Measurements from ENCODE around the gene CP. TPM values are rescaled to one million over a fixed set of nuclear protein-coding genes. Genes with fewer than 3 reads are reported as not detected.

Gene CP
- total RNA-seq, 1 experiment from 2014 or later = 1.5 TPM

- TF ChIP-seq ATF3 (CRISPR knock-in tag; conservative IDR thresholded peaks at IDR 0.05) = no peak
- no peak for TF ChIP-seq ZNF263 (CRISPR knock-in tag; IDR thresholded peaks at IDR 0.05; ENCODE audit: low read depth)
- no peak for TF ChIP-seq TCF7 (CRISPR knock-in tag; IDR thresholded peaks at IDR 0.05; ENCODE audit: low read depth)
- no peak for TF ChIP-seq NR3C1 (CRISPR knock-in tag; conservative IDR thresholded peaks at IDR 0.05; ENCODE audit: low read depth)
- TF ChIP-seq TEAD4 (CRISPR knock-in tag; IDR thresholded peaks at IDR 0.05) = no peak
- no peak for TF ChIP-seq ZBTB43 (CRISPR knock-in tag; IDR thresholded peaks at IDR 0.05)
- no peak for TF ChIP-seq SOX15 (CRISPR knock-in tag; IDR thresholded peaks at IDR 0.05)
Measured at GRCh38 chr3:149177122-149177521, 44.5 kb downstream of the CP start (continued).

GRCh38 chr3:149174901-149175300 is 46.7 kb downstream of the CP start:
- Mint-ChIP-seq H3K4me3 (no peak overlapping the region), H3K27me3 (ENCODE audit: low read depth) (no peaks in the 10 kb centered on the region), H3K36me3 (peaks cover 79% of the 10 kb centered on the region), H3K9me3 (peaks cover 17% of the 10 kb centered on the region), H3K27ac (peak overlapping the region; percentile 47; the same call in 1 of the 2 replicates), H3K4me1 (peaks cover 3% of the 10 kb centered on the region; the same call in 1 of the 2 replicates)
- TF ChIP-seq SOX15 (CRISPR knock-in tag; IDR thresholded peaks at IDR 0.05) (no peak), ATF1 (CRISPR knock-in tag; IDR thresholded peaks at IDR 0.05) (no peak), ATF3 (CRISPR knock-in tag; conservative IDR thresholded peaks at IDR 0.05) (no peak), NFYB (CRISPR knock-in tag; conservative IDR thresholded peaks at IDR 0.05; ENCODE audit: low read depth) (no peak), E2F1 (CRISPR knock-in tag; IDR thresholded peaks at IDR 0.05) (no peak), ZNF219 (CRISPR knock-in tag; IDR thresholded peaks at IDR 0.05; ENCODE audit: borderline replicate concordance) (no peak), OVOL2 (CRISPR knock-in tag; IDR thresholded peaks at IDR 0.05; ENCODE audit: borderline replicate concordance) (no peak), ZNF423 (CRISPR knock-in tag; IDR thresholded peaks at IDR 0.05) (no peak), ZNF138 (CRISPR knock-in tag; conservative IDR thresholded peaks at IDR 0.05) (no peak), USF2 (CRISPR knock-in tag; IDR thresholded peaks at IDR 0.05) (no peak), ZBTB21 (CRISPR knock-in tag; IDR thresholded peaks at IDR 0.05; ENCODE audit: borderline replicate concordance) (no peak), HMGXB4 (CRISPR knock-in tag; IDR thresholded peaks at IDR 0.05) (no peak), TEAD4 (CRISPR knock-in tag; IDR thresholded peaks at IDR 0.05) (no peak), ZMAT4 (CRISPR knock-in tag; IDR thresholded peaks at IDR 0.05) (no peak), KAT7 (CRISPR knock-in tag; IDR thresholded peaks at IDR 0.05; ENCODE audit: borderline replicate concordance) (no peak)
- DNase-seq (ENCODE audit: low spot score) (no peak), ATAC-seq (no peak)
- ChIA-PET POLR2A (no interaction called here), CTCF (interaction anchor here (0.6 kb wide), 1 partner anchor 219 kb away, joined by 4 read pairs; no protein-coding TSS in a partner anchor)

Data from WTC11 (cell line).